ENCODE measurements around the gene ROR1. TPM values are rescaled to one million over a fixed set of nuclear protein-coding genes. Genes with fewer than 3 reads are reported as not detected.

The ROR1 gene
- total RNA-seq, 1 donor from 2014 or later: 30.3 TPM

- H3K27ac Mint-ChIP-seq: no peak overlapping the region
- H3F3A ChIP-seq (ENCODE audit: low read depth): peaks cover 26% of the 10 kb centered on the region
- TF ChIP-seq CTCF (IDR thresholded peaks at IDR 0.05): no peak
- TF ChIP-seq EZH2 (IDR thresholded peaks at IDR 0.05): no peak
- no peak for TF ChIP-seq EZH2phosphoT487 (IDR thresholded peaks at IDR 0.05)
Observed at GRCh38 chr1:64162804-64163203, 389.0 kb downstream of the ROR1 start.

GRCh38 chr1:64163431-64163830 is 389.6 kb downstream of the ROR1 start:
- Histone ChIP-seq H3K4me2 (no peak overlapping the region), H3F3A (ENCODE audit: low read depth) (peaks cover 26% of the 10 kb centered on the region), H3K27me3 (no peaks in the 10 kb centered on the region), H3K9me3 (ENCODE audit: low read depth) (no peaks in the 10 kb centered on the region), H3K4me3 (no peak overlapping the region), H2AFZ (replicated peaks) (no peak overlapping the region), H3K4me1 (peaks cover 23% of the 10 kb centered on the region), H3K36me3 (no peaks in the 10 kb centered on the region), H4K20me1 (ENCODE audit: low read depth) (peaks cover 29% of the 10 kb centered on the region), H3K27ac (no peak overlapping the region), H3K9ac (no peak overlapping the region), H3K79me2 (ENCODE audit: low read depth) (peaks cover 4% of the 10 kb centered on the region)
- TF ChIP-seq EZH2phosphoT487 (IDR thresholded peaks at IDR 0.05) (no peak), EZH2 (IDR thresholded peaks at IDR 0.05) (no peak), CTCF (IDR thresholded peaks at IDR 0.05) (no peak)
- H3K4me3 Mint-ChIP-seq: no peak overlapping the region
- H3K27ac Mint-ChIP-seq: no peak overlapping the region
- H3K4me1 Mint-ChIP-seq: peaks cover 20% of the 10 kb centered on the region
- no peak for DNase-seq (ENCODE audit: low spot score)
- no peaks in the 10 kb centered on the region for H3K9me3 Mint-ChIP-seq
- H3K27me3 Mint-ChIP-seq (ENCODE audit: insufficient read depth, low read depth): peaks cover 2% of the 10 kb centered on the region
- peaks cover 13% of the 10 kb centered on the region for H3K36me3 Mint-ChIP-seq

More at GRCh38 chr1:64162804-64163203, 389.0 kb downstream of the ROR1 start:
- H3K9me3 Mint-ChIP-seq: no peaks in the 10 kb centered on the region
- no peak overlapping the region for H2AFZ ChIP-seq (replicated peaks)
- H3K4me1 ChIP-seq: peaks cover 23% of the 10 kb centered on the region
- no peak overlapping the region for H3K4me3 Mint-ChIP-seq
- H3K27me3 Mint-ChIP-seq (ENCODE audit: insufficient read depth, low read depth): peaks cover 2% of the 10 kb centered on the region
- H3K79me2 ChIP-seq (ENCODE audit: low read depth): peaks cover 4% of the 10 kb centered on the region
- peaks cover 29% of the 10 kb centered on the region for H4K20me1 ChIP-seq (ENCODE audit: low read depth)
- peaks cover 13% of the 10 kb centered on the region for H3K36me3 Mint-ChIP-seq
- H3K27ac ChIP-seq: no peak overlapping the region
- no peaks in the 10 kb centered on the region for H3K36me3 ChIP-seq
- peaks cover 20% of the 10 kb centered on the region for H3K4me1 Mint-ChIP-seq
- H3K9me3 ChIP-seq (ENCODE audit: low read depth): no peaks in the 10 kb centered on the region
- no peaks in the 10 kb centered on the region for H3K27me3 ChIP-seq
- H3K4me3 ChIP-seq: no peak overlapping the region
- H3K4me2 ChIP-seq: no peak overlapping the region
- no peak overlapping the region for H3K9ac ChIP-seq
- DNase-seq (ENCODE audit: low spot score): no peak

- Histone ChIP-seq H3K9me3 (ENCODE audit: low read depth) (no peaks in the 10 kb centered on the region), H3F3A (ENCODE audit: low read depth) (peaks cover 26% of the 10 kb centered on the region), H3K79me2 (ENCODE audit: low read depth) (peaks cover 4% of the 10 kb centered on the region), H3K9ac (no peak overlapping the region), H3K4me3 (no peak overlapping the region), H3K36me3 (no peaks in the 10 kb centered on the region), H3K27me3 (no peaks in the 10 kb centered on the region), H3K4me2 (no peak overlapping the region), H3K27ac (no peak overlapping the region), H2AFZ (replicated peaks) (no peak overlapping the region), H3K4me1 (peaks cover 23% of the 10 kb centered on the region), H4K20me1 (ENCODE audit: low read depth) (peaks cover 29% of the 10 kb centered on the region)
- no peak overlapping the region for H3K27ac Mint-ChIP-seq
- no peak overlapping the region for H3K4me3 Mint-ChIP-seq
- DNase-seq (ENCODE audit: low spot score): peak; percentile 56
- no peaks in the 10 kb centered on the region for H3K9me3 Mint-ChIP-seq
- peaks cover 14% of the 10 kb centered on the region for H3K36me3 Mint-ChIP-seq
- TF ChIP-seq EZH2phosphoT487 (IDR thresholded peaks at IDR 0.05): no peak
- TF ChIP-seq CTCF (IDR thresholded peaks at IDR 0.05): peak; percentile 66
- peaks cover 20% of the 10 kb centered on the region for H3K4me1 Mint-ChIP-seq
- H3K27me3 Mint-ChIP-seq (ENCODE audit: insufficient read depth, low read depth): peaks cover 2% of the 10 kb centered on the region
Observed at GRCh38 chr1:64163970-64164369, 390.2 kb downstream of the ROR1 start.

Measured in neural progenitor cell (in vitro differentiated cells).